ENCODE measurements around the gene HSD17B3. TPM values are rescaled to one million over a fixed set of nuclear protein-coding genes. Genes with fewer than 3 reads are reported as not detected.

Gene HSD17B3
- total RNA-seq, 1 experiment from 2014 or later = not detected

- BruUV-seq (replicated peaks) = no TSS peak
- Histone ChIP-seq H3K4me2 (no peak overlapping the region), H3K27ac (no peak overlapping the region), H3K79me2 (ENCODE audit: low read depth) (no peaks in the 10 kb centered on the region), H2AFZ (no peak overlapping the region), H3K4me3 (no peak overlapping the region), H3K9me2 (ENCODE audit: insufficient read depth) (no peaks in the 10 kb centered on the region), H3K9me3 (ENCODE audit: insufficient read depth, low read depth) (no peaks in the 10 kb centered on the region), H3K27me3 (ENCODE audit: insufficient read depth, low read depth) (peaks cover 25% of the 10 kb centered on the region), H3F3A (ENCODE audit: insufficient read depth, low read depth) (no peaks in the 10 kb centered on the region), H4K20me1 (ENCODE audit: insufficient read depth) (no peaks in the 10 kb centered on the region), H3K4me1 (replicated peaks; ENCODE audit: insufficient read depth) (no peaks in the 10 kb centered on the region), H3K36me3 (ENCODE audit: low read depth) (no peaks in the 10 kb centered on the region)
- POLR2A ChIA-PET (ENCODE audit: unreplicated experiment) = no interaction called here
- intact Hi-C loops (cut with micrococcal nuclease; ENCODE audit: unreplicated experiment) = loop anchor here (5.0 to 10.0 kb wide), 5 partner anchors 491 to 1664 kb away; no protein-coding TSS in a partner anchor
- no peak for DNase-seq
- CTCF ChIA-PET = interaction anchor here (1.0 kb wide), 1 partner anchor 101 kb away, joined by 3 read pairs; no protein-coding TSS in a partner anchor
- TF ChIP-seq EZH2 (IDR thresholded peaks at IDR 0.05; ENCODE audit: low read depth) = no peak
- TF ChIP-seq, protein P1, sequence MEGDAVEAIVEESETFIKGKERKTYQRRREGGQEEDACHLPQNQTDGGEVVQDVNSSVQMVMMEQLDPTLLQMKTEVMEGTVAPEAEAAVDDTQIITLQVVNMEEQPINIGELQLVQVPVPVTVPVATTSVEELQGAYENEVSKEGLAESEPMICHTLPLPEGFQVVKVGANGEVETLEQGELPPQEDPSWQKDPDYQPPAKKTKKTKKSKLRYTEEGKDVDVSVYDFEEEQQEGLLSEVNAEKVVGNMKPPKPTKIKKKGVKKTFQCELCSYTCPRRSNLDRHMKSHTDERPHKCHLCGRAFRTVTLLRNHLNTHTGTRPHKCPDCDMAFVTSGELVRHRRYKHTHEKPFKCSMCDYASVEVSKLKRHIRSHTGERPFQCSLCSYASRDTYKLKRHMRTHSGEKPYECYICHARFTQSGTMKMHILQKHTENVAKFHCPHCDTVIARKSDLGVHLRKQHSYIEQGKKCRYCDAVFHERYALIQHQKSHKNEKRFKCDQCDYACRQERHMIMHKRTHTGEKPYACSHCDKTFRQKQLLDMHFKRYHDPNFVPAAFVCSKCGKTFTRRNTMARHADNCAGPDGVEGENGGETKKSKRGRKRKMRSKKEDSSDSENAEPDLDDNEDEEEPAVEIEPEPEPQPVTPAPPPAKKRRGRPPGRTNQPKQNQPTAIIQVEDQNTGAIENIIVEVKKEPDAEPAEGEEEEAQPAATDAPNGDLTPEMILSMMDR (conservative IDR thresholded peaks at IDR 0.05) = no peak
These were observed 86.1 kb downstream of the HSD17B3 start for GRCh38 chr9:96215841-96216240.

GRCh38 chr9:96214635-96215034, 87.3 kb downstream of the HSD17B3 start:
- Histone ChIP-seq H3K4me2 (no peak overlapping the region), H4K20me1 (ENCODE audit: insufficient read depth) (no peaks in the 10 kb centered on the region), H3F3A (ENCODE audit: insufficient read depth, low read depth) (no peaks in the 10 kb centered on the region), H3K9me3 (ENCODE audit: insufficient read depth, low read depth) (no peaks in the 10 kb centered on the region), H3K9me2 (ENCODE audit: insufficient read depth) (no peaks in the 10 kb centered on the region), H2AFZ (no peak overlapping the region), H3K27me3 (ENCODE audit: insufficient read depth, low read depth) (peaks cover 25% of the 10 kb centered on the region), H3K36me3 (ENCODE audit: low read depth) (no peaks in the 10 kb centered on the region), H3K79me2 (ENCODE audit: low read depth) (no peaks in the 10 kb centered on the region), H3K27ac (no peak overlapping the region), H3K4me3 (no peak overlapping the region), H3K4me1 (replicated peaks; ENCODE audit: insufficient read depth) (no peaks in the 10 kb centered on the region)
- DNase-seq = no peak
- no TSS peak for BruUV-seq (replicated peaks)
- intact Hi-C loops (cut with micrococcal nuclease; ENCODE audit: unreplicated experiment) = loop anchor here (5.0 to 10.0 kb wide), 5 partner anchors 490 to 1662 kb away; no protein-coding TSS in a partner anchor
- ChIA-PET CTCF (interaction anchor here (1.0 kb wide), 1 partner anchor 102 kb away, joined by 3 read pairs; no protein-coding TSS in a partner anchor), POLR2A (ENCODE audit: unreplicated experiment) (interaction anchor here (0.6 kb wide), 1 partner anchor 363 kb away, joined by 5 read pairs; no protein-coding TSS in a partner anchor)
- TF ChIP-seq EZH2 (IDR thresholded peaks at IDR 0.05; ENCODE audit: low read depth) = no peak
- TF ChIP-seq, protein P1 (conservative IDR thresholded peaks at IDR 0.05) = no peak

GRCh38 chr9:96209407-96210271, 92.3 kb downstream of the HSD17B3 start:
- H4K20me1 ChIP-seq (ENCODE audit: insufficient read depth) = no peaks in the 10 kb centered on the region
- no peaks in the 10 kb centered on the region for H3K79me2 ChIP-seq (ENCODE audit: low read depth)
- TF ChIP-seq, protein P1 (conservative IDR thresholded peaks at IDR 0.05) = no peak
- TF ChIP-seq EZH2 (IDR thresholded peaks at IDR 0.05; ENCODE audit: low read depth) = no peak
- peaks cover 24% of the 10 kb centered on the region for H3K27me3 ChIP-seq (ENCODE audit: insufficient read depth, low read depth)
- intact Hi-C loops (cut with micrococcal nuclease; ENCODE audit: unreplicated experiment) = loop anchor here (10.0 kb wide), 2 partner anchors 485 to 905 kb away; no protein-coding TSS in a partner anchor
- ChIA-PET POLR2A (ENCODE audit: unreplicated experiment) (no interaction called here), CTCF (interaction anchor here (0.5 kb wide), 1 partner anchor 1540 kb away, joined by 6 read pairs; no protein-coding TSS in a partner anchor)
- H3K9me2 ChIP-seq (ENCODE audit: insufficient read depth) = no peaks in the 10 kb centered on the region
- H3K4me2 ChIP-seq = no peak overlapping the region
- no peaks in the 10 kb centered on the region for H3K36me3 ChIP-seq (ENCODE audit: low read depth)
- no peak for DNase-seq
- no peak overlapping the region for H3K27ac ChIP-seq
- H3F3A ChIP-seq (ENCODE audit: insufficient read depth, low read depth) = no peaks in the 10 kb centered on the region
- H3K4me3 ChIP-seq = no peak overlapping the region
- H3K9me3 ChIP-seq (ENCODE audit: insufficient read depth, low read depth) = no peaks in the 10 kb centered on the region
- no TSS peak for BruUV-seq (replicated peaks)
- no peak overlapping the region for H2AFZ ChIP-seq
- no peaks in the 10 kb centered on the region for H3K4me1 ChIP-seq (replicated peaks; ENCODE audit: insufficient read depth)

Data from PC-9 (cell line).